Activated CD4-positive, alpha-beta T cell treated with anti-CD3 and anti-CD28 coated beads, Interleukin-2, amount 50 U/mL, for 4 hours (primary cell): ENCODE data around the gene SLC19A1.
"Not testable (repeated sequence)": the region's sequence is repeated elsewhere in the genome, so short reads cannot be mapped to it uniquely, and the experiment has no call there.

ENCODE experiments used
- DNase-seq, 2 experiments: peaks; one replicate each; pipeline ENCODE4 v3.0.0-alpha.2; 2020

The SLC19A1 gene

GRCh38 chr21:45504021-45504515 lies 38.2 kb downstream of the SLC19A1 start:
- no peak for DNase-seq

GRCh38 chr21:45503226-45503625 lies 39.0 kb downstream of the SLC19A1 start:
- DNase-seq = not testable (repeated sequence)

- no peak for DNase-seq
Observed at GRCh38 chr21:45502600-45502999, 39.6 kb downstream of the SLC19A1 start.

GRCh38 chr21:45502006-45502345 lies 40.3 kb downstream of the SLC19A1 start:
- no peak for DNase-seq

- not testable (repeated sequence) for DNase-seq
Observed at GRCh38 chr21:45501081-45502005, 40.9 kb downstream of the SLC19A1 start.

- DNase-seq = no peak
Observed at GRCh38 chr21:45499970-45500577, 42.2 kb downstream of the SLC19A1 start.

- DNase-seq = no peak
Observed at GRCh38 chr21:45499201-45499750, 43.0 kb downstream of the SLC19A1 start.

GRCh38 chr21:45498646-45499000 lies 43.6 kb downstream of the SLC19A1 start:
- no peak for DNase-seq

- no peak for DNase-seq
Observed at GRCh38 chr21:45497846-45498645, 44.2 kb downstream of the SLC19A1 start.

- DNase-seq = no peak
Observed at GRCh38 chr21:45496968-45497845, 45.0 kb downstream of the SLC19A1 start.

- no peak for DNase-seq
Observed at GRCh38 chr21:45496151-45496967, 45.9 kb downstream of the SLC19A1 start.

- no peak for DNase-seq
Observed at GRCh38 chr21:45494851-45495680, 47.2 kb downstream of the SLC19A1 start.

- DNase-seq = no peak
Observed at GRCh38 chr21:45494135-45494850, 47.9 kb downstream of the SLC19A1 start.

- no peak for DNase-seq
Observed at GRCh38 chr21:45493401-45494001, 48.7 kb downstream of the SLC19A1 start.

- DNase-seq = no peak
Observed at GRCh38 chr21:45492765-45493164, 49.5 kb downstream of the SLC19A1 start.

- no peak for DNase-seq
Observed at GRCh38 chr21:45491623-45492022, 50.6 kb downstream of the SLC19A1 start.

- no peak for DNase-seq
Observed at GRCh38 chr21:45491056-45491455, 51.2 kb downstream of the SLC19A1 start.

GRCh38 chr21:45490049-45490731 lies 52.0 kb downstream of the SLC19A1 start:
- no peak for DNase-seq

GRCh38 chr21:45489722-45489982 lies 52.6 kb downstream of the SLC19A1 start:
- DNase-seq = no peak
